GM18499 (cell line): ENCODE data around the gene SLC1A2.

Experiments used
- ATAC-seq: cut with Tn5 transposase; IDR thresholded peaks from one replicate; pipeline ENCODE4 v1.9.1; 2021; ENCODE audit warnings: moderate number of reproducible peaks; ENCODE audit not compliant: insufficient read depth, unreplicated experiment

SLC1A2 gene

DNA sequence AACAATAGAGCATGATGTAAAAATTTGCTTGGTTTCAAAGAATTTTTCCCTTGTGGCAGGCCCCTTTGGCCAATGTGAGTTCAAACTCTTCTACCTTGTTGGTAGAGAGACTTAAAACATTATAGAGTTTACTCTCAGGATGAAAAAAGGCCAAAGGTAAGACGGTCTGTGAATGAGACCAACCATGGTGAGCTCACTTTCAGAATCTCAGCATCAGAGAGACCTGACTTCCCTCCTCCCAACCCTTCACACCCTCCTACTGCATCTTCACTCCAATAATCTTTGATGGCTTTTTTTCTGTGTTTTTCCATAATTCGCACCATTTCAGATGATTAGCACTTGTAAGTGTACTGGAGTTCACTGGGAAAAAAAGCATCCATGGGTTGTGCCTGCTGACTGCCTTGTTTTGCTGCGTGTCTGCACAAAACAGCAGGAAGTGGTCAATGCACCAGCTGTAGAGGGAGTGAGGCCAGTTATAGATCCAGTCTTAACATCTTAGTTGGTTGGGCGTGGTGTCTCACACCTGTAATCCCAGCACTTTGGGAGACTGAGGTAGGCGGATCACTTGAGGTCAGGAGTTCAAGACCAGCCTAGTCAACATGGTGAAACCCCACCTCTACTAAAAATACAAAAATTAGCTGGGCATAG lies 64.1 kb downstream of the SLC1A2 start:
- ATAC-seq, result no peak

DNA sequence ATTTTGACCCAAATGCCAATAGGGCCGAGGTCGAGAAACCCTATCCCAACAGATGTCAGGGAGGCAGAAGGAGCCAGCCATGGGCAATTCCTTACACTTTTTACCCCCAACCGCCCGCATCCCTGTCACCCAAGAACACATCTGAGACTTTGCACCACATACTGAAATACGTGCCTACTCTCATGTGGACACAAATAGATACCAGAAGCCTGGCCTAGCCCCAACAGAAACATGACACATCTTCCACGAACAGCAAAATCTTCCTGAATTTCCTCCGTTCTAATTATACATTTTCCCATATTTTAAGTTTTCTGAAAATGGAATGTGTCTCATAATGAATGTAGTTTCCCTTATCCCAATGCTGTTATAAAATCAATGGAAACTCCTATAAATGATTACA lies 64.7 kb downstream of the SLC1A2 start:
- ATAC-seq, result no peak

DNA sequence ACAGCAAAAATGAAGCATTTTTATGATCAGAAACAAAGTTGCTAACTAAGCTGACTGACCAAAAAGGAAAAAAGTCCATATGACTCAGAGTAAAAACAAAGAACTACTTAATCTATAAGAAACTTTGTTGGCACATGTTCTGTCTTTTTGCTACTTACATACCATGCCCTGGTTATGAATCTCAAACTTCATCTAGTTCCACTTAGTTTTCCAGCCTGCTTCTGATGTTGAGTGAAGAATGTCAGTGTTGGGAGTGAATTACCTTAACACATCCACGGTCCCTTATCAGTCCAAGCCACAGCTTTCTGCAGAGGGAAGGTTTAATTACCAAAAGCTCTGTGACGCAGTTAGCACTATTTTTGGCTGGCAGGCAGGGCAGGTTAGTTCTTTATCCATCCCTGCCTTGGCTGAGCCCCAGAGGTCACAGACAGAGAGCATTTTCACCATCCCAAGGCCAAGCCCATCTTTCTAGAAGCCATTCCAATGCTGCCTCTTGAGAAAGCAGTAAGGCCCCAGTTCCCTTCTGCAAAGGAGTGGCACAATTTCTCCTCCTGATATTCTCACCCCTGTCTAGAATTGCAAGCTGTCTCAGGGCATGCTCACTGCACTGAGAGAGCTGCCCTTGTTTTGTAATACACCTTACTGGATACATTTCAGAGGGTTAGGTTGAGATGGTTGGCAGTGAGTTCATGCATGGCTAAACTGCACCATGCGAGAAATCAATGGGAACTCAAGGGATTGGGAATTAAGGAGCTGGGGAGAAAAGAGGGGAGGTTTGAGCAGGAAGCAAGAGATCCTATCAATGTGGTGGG lies 67.1 kb downstream of the SLC1A2 start:
- ATAC-seq, result no peak

DNA sequence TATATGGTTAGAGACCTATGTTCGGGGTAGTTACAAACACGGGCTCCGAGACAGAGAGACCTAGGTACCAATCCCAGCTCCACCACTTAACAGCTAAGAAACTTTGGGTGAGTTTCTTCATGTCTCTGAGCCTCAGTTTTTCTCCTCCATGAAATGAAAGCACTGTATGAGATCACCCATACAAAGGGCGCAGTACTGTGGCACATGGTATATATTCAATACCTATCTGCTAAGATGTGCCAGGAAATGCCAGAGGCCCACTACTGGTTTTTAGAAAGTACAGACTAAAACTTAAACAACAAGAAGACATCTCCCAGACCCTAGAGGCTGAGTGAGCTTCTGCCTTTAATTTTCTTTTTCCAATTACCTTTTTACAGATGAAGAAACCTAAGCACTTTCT lies 69.5 kb downstream of the SLC1A2 start:
- ATAC-seq, result no peak

GRCh38 chr11:35348898-35349687 lies 70.3 kb downstream of the SLC1A2 start:
- ATAC-seq, result no peak

DNA sequence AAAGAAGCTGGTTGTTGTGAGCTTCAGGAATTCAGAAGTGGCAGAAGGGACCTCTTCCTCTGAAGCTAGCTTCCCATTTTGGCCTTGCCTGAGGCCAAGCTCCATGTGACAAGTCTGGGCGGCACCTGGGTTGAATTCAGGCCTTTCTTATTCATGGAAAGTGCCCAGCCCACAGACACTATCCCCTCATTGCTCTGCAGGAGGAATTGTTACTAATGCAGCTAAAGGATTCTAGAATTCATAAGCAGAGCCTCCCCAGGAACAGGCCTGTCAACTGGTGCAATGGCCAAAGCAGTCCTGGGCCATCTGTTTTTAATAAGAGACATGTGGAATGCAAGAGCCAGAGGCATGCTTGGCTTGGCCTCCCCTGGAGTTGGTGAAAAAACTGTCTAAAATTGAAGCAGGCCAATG lies 71.4 kb downstream of the SLC1A2 start:
- no peak for ATAC-seq

DNA sequence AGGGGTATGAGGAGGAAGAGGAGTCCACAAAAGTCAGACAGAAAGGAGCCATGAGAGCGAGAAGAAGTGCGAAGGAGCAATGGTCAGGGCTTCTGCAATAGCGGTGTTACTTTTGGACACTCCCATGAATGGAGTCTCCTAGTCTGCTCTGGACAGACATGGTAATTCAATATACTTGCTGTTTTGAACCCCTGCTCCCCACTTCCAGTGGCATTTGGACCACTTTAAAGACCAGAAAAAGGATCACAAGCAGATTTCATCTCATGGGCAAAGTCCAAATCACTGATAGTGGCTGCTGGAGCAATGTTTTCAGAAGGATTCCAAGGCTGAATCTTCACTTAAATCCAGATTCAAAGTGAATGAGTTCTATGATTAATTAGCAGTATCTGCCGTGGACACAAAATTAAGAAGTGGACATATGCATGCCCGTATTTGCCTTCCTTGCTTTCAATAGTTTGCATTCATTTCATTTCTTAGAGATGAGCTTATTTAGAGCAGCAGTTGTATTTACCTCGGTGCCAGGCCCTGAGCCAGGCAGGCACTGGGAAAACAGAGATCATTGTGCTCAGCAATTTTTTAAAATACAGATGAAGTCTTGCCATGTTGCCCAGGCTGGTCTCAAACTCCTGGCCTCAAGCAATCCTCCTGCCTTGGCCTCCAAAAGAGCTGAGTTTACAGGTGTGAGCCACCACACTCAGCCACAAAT lies 72.0 kb downstream of the SLC1A2 start:
- no peak for ATAC-seq

- no peak for ATAC-seq
Observed at GRCh38 chr11:35346472-35347156, 72.7 kb downstream of the SLC1A2 start.

DNA sequence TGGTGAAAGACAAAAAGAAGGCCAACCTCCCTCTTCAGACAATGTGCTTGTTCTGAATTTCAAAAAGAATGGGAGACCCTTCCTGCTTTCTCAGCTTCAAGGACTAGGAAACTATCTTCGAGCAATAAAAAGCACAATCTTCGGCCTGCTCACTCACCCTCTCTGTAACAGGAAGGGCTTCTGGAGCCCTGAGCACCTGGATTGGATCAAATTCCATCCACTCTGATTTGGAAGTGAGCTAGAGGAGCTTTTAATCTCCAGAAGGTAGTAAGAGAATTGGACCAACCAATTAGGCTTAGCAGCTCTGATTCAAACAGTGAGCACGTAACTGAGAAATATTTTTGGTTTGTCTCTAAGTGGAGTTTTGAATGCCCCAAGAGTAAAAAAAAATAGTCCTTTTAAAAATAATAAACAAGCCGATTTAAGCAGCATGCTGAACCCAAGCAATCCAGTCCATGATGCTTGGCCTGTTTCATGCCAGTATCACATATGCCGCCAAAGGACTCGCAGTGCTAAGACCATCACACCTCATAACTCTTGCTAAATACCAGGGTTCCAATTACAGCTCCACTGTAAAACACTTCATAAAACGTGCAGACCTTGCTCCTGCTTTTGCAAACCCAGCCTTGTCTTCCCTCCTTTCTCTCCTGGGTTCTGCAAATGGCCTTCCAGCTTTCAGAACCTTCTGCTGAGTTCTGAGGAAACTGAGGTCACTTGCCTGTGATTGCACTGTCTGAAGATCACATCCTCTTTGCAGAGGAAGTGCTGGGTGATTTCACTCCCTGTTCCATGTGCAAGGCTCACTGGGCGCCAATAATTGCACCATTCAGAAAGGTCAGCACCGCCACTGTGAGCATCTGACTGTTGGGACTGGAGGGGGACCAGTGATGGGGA lies 74.4 kb downstream of the SLC1A2 start:
- ATAC-seq, result no peak

- no peak for ATAC-seq
Observed at GRCh38 chr11:35343033-35343598, 76.2 kb downstream of the SLC1A2 start.

- ATAC-seq, result no peak
Observed at GRCh38 chr11:35340715-35341114, 78.6 kb downstream of the SLC1A2 start.

GRCh38 chr11:35340071-35340470 lies 79.3 kb downstream of the SLC1A2 start:
- no peak for ATAC-seq

DNA sequence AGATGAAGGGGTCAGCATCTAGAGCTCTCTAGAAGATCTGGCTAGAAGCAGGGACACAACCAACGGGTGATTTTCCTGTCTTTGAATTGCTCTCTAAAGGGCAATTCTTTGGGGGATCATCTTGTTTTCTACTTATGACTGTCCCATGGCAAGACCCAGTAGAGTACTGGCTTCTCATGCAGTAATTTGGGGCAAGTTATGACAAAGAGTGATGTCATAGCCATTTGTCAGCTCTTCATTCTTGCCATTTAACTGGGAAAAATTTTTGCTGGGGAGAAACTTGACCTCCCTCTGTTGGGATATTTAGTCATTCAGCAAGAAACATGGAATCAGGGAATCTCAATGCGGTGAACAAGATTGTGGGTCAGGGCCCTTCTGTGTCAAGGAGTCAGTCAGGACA lies 80.4 kb downstream of the SLC1A2 start:
- no peak for ATAC-seq

DNA sequence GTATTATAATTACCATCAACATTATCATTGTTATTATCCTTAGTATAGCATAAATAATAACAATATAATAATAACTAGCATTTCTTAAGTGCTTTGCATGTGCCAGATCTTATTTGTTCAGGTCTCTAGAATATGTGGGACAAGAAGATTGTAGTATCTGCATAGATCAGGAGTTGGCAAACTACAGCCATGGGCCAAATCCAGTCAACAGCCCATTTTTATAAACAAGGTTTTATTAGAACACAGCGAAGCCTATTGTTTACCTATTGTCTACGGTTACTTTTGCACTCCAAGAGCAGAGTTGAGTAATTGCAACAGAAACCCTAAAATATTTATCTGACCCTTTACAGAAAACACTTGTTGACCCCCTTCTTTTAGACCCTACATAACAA lies 81.4 kb downstream of the SLC1A2 start:
- no peak for ATAC-seq

- ATAC-seq, result no peak
Observed at GRCh38 chr11:35337136-35337913, 82.0 kb downstream of the SLC1A2 start.

DNA sequence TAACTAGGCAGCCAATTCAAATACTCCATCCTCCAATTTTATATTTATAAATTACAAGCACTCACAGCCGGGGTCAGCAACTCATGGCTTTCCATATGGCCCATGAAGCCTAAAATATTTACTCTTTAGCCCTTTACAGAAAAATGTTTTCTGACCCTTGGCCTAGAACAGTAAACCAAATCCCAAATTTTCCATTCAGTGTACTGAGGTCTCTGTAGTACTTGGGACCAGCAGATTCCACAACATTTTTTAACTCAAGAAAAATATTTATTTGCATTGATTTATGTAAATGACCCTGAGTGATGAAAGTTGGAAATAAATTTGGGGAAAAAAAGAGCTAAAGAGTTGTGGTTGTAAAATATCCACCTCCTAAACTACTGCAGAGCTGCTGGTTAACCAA lies 82.6 kb downstream of the SLC1A2 start:
- no peak for ATAC-seq

- ATAC-seq, result no peak
Observed at GRCh38 chr11:35335226-35335625, 84.1 kb downstream of the SLC1A2 start.
